ENCODE results near the gene OR2D3.

DNA sequence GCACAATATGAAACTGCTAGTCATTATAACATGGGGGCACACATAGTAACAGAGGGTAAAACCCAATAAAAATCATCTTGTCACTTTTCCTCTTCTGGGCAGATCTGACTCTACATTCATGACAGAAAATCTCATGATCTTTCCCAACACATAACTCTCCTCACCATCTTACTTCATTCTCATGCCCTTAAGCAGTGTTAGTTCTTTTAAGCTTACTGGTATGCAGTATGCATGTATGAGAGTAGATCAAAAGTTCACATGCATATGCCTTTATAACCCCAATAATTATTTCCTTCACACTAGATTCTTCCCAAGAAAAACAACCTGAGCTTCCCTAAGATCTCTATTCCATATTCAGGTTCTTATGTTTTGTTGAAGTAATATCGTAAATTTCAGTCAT lies 49.5 kb upstream of the OR2D3 start:
- TF ChIP-seq CTCF (IDR thresholded peaks at IDR 0.05) (no peak), EZH2phosphoT487 (IDR thresholded peaks at IDR 0.05; ENCODE audit: borderline replicate concordance, low read depth) (no peak), EP300 (IDR thresholded peaks at IDR 0.05; ENCODE audit: borderline replicate concordance in 1 of 2, low read depth in 1 of 2, low read length in 1 of 2) (no peak), NFIC (IDR thresholded peaks at IDR 0.05; ENCODE audit: borderline replicate concordance) (no peak), POLR2AphosphoS5 (IDR thresholded peaks at IDR 0.05; ENCODE audit: low read depth, low read length) (no peak), CHD2 (IDR thresholded peaks at IDR 0.05; ENCODE audit: low read length, partially characterized antibody) (no peak), YY1 (IDR thresholded peaks at IDR 0.05; ENCODE audit: low read depth) (no peak), RCOR1 (IDR thresholded peaks at IDR 0.05; ENCODE audit: low read length) (no peak), ZBTB33 (IDR thresholded peaks at IDR 0.05; ENCODE audit: borderline replicate concordance, low read depth) (no peak)
